HG03060 (cell line): ENCODE data around the gene APCDD1L.
"Not testable (repeated sequence)": the region's sequence is repeated elsewhere in the genome, so short reads cannot be mapped to it uniquely, and the experiment has no call there.

Experiments
- ATAC-seq: cut with Tn5 transposase; IDR thresholded peaks from one replicate; pipeline ENCODE4 v1.9.1; 2021; ENCODE audit warnings: low read depth, moderate number of reproducible peaks; ENCODE audit not compliant: unreplicated experiment

Gene APCDD1L

DNA sequence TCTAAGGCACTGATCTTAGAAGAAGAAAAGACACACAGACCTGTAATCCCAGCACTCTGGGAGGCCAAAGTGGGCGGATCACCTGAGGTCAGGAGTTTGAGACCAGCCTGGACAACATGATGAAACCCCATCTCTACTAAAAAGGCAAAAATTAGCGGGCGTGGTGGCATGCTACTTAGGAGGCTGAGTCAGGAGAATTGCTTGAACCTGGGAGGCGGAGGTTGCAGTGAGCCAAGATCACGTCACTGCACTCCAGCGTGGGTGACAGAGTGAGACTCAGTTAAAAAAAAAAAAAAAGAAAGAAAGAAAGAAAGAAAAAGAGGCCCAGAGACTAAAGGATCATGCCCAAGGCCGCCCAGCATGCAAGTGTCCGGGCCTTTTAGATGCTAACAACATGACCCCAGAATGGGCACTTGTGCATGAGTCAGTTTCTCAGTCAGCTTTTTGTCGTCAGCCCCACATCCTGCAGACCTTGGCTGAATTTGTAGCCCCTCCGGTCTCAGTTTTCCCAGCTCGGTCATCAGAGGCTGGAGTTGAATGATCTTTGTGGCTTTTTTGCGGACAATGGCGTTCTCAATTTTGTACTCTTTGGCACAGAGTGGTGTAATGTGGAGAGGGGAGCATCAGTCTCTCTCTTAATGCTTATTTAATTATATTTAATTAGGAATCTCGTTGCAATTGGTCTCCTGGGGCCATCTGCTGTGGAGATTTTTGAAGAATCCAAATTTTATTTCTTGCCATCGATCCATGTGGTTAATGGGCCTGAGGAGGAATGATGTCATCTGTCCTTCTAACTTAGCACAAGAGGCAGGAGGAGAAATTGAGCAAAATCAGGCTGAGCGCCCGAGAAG lies 30.6 kb upstream of the APCDD1L start:
- no peak for ATAC-seq

DNA sequence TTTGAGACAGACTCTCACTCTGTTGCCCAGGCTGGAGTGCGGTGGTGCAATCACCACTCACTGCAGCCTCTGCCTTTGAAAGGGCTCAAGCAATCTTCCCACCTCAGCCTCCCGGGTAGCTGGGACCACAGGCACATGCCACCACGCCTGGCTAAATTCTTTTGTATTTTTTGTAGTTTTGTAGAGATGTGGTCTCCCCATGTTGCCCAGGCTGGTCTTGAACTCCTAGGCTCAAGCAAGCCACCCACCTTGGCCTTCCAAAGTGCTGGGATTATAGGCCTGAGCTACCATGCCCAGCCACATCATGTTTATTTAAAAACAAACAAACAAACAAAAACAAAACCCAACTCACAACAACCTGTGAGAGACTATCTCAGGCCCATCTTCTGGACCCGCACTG lies 29.7 kb upstream of the APCDD1L start:
- no peak for ATAC-seq

DNA sequence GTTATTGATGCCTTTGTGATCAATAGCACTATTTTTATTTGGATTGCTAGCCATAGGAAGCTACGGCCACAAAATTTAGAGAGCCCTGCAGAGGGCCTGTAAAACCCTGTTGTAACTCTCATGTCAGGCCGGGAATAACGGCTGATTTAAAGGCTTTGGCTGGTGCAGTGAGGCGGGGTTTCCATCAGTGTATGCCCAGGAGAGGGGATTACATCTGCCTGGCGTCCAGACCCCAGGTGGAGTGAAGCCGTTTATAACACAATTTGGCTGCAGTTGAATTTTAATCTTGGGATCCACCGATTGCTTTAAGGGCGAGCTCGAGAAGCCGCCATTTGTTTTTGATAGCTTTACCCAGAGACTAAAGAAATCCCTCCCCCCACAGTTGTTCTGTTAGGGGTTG lies 29.1 kb upstream of the APCDD1L start:
- ATAC-seq: no peak

DNA sequence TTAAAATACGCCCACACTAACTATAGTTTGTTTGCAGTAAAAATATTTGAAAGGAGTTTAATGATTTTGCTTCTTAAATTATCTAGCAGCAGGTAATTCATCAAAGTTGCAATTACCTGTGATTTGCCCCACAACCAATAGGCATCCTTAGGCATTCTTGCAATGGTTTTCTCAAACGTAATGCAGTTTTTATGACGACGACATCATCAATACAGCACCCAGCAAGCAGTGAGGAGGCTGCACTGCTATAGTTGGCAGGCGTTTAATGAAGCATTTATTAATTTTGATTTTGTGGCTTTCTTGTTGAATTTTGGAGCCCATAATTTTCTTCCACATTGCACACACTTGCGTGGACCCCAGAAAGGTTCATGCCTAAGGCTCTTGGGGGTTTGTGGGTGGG lies 28.1 kb upstream of the APCDD1L start:
- no peak for ATAC-seq

DNA sequence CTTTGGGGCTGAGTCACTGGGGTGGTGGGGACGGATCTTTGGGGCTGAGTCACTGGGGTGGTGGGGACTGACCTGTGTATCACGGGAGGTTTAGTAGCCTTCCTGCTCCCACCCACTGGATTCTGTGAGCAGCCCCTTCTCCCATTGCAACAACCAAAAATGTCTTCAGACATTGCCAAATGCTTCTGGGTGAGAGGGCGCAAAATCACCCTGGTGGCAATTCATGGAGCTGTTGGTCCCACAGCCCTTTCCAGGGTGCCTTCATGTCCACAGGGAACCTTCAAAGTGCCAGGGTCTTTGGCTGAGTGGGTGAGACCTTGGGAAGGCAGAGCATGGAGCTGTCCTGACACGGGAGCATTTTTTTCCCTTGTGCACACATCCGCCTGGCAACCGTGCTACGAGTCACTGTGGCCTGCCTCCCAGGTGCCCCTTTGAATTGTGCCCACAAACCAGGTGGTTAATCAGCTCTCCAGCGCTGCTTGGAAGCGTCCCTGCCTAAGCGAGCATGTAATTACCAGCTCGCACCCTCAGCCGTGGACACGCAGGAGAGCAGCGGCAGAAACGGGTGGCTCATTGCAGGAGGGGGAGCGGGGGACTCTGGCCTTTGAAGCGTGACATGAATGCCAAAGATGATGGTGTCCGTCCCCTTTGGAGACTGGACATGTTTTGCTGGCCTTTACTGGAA lies 27.4 kb upstream of the APCDD1L start:
- no peak for ATAC-seq

DNA sequence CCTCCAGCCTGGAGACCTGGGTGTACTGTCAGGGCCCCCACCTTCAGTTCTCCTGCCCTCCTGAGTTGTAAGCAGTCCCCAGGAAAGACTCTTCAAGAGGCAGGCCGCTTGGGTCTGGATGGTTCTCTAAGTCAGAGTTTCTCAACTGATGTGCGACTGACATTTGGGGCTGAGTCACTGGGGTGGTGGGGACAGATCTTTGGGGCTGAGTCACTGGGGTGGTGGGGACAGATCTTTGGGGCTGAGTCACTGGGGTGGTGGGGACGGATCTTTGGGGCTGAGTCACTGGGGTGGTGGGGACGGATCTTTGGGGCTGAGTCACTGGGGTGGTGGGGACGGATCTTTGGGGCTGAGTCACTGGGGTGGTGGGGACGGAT lies 26.8 kb upstream of the APCDD1L start:
- ATAC-seq: not testable (repeated sequence)

DNA sequence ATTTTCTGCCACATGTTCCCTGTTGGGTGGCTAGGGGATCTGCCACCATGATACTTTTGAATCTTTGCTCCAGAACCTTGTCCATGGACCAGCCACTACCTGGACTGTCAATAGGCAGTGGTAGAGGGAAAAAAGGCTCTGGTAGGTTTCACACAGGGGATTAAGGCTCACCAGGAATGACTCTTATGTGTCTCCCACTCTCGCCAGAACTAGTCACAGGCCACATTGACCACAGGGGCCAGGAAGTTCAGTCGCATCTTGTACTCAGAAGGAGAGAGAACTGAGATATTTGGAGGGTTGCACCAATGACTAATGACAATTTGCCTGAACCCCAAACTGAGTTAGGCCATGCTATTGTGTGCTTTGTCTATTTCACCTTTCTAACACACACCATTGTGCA lies 23.6 kb upstream of the APCDD1L start:
- no peak for ATAC-seq

DNA sequence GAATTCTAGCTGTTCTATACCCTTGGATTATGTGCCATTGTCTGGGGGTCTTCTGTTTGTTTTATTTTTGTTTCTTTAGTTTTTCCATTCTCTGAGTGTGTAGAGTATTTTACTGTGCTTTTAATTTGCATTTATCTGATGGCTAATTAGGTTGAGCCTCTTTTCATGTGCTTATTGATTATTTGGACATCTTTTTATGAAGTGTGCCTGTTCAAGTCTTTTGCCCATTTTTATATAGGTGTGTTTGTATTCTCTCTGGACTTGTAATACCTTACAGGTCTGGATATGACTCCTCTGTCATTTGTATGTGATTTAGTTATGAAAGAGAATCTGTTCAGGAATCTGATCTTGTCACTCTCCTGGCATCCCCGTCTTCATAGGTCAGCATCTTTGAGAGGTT lies 22.6 kb upstream of the APCDD1L start:
- ATAC-seq: no peak

DNA sequence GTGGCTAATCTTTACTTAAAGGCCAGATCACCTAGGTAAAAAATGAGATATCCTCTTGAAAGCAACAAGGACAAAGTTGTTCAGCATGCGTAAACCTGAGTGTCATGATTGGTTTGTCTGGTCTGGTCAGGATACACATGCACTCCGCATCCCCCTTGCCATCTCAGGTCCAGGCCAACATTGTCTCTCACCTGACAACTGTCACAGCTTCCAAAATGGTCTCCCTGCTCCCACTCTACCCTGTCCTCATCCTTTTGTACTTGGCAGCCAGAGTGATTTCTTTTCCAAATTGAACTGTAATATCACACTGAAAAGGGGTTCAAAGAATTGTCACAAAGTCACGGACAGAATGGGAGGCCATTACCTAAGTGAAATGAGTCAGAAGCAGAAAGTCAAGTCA lies 21.1 kb upstream of the APCDD1L start:
- no peak for ATAC-seq

DNA sequence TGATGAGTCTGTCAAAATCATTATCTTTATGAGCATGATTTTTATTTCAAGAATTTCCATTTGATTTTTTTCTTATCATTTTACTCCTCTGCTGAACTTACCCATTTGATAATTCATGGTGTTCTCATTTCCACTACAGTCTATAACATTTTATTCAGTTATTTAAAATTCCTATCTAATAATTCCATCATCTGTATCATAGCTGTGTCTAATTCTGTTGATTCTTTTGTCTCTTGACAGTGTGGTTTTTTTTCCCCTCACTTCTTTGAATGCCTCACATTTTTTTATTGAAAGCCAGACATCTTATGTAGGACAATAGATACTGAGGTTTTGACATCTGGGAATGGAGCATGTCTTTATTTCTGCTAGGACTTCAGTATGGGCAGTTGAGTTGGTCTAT lies 16.5 kb upstream of the APCDD1L start:
- ATAC-seq: no peak

DNA sequence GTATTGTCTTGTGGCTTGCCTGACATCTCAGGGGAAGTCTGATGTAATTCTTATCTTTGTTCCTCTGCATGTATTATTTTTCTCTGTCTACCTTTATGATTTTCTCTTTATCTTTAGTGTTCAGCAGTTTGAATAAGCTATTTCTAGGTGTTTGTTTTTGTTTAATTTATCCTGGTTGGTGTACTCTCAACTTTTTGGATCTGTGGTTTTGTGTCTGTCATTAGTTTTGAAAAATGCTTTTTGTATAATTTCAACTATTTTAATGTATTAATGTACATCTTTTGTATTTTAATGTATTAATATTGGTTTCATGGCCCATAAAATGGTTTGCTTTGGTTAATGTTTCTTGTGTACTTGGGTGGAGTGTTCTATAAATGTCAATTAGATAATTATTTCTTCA lies 15.9 kb upstream of the APCDD1L start:
- no peak for ATAC-seq

DNA sequence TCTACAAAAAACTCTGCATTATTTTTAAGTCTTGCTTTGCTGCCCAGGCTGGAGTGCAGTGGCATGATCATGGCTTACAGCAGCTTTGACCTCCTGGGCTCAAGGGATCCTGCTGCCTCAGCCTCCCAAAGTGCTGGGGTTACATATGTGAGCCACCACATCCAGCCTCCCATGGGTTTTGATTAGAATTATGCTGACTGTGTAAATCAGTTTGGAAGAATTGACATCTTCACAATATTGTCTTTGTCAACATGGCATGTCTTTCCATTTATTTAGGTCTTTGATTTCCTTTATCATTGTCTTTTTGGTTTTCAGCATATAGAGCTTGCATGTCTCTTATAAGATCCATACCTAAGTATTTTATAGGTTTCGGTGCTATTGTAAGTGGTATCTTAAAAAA lies 13.2 kb upstream of the APCDD1L start:
- ATAC-seq: no peak

DNA sequence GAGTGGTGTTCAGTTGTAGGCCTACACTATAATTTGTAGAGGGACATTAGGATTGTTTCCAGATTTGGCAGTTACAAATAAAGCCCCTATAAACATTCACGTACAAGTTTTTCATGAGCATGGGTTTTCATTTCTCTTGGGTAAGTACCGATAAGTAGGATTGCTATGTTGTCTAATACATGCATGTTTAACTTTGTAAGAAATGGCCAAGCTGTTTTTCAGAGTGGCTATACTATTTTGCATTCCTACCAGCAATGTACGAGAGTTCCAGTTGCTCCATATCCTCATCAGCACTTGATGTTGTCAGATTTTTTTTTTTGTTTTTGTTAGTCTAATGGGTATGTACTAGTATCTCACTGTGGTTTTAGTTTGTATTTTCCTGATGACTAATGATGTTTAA lies 11.2 kb upstream of the APCDD1L start:
- no peak for ATAC-seq

DNA sequence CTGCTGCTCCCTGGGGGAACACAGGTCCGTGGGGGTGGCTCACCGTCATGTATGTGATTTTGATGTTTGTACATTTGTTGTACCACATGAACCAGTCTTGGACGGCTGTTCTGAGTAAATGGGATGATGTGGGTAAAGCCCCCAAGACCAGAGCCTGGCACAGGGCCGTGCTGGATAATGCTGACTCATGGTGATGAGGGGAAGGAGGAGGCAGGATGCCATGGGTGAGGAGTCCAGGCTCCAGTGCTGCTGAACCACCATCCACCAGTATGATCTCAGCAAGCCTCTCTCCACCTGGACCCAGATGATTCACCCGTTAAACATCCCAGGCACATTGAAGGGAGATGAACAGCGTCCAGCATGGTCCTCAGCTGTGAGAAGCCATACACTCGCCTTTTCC lies 9.6 kb upstream of the APCDD1L start:
- no peak for ATAC-seq

DNA sequence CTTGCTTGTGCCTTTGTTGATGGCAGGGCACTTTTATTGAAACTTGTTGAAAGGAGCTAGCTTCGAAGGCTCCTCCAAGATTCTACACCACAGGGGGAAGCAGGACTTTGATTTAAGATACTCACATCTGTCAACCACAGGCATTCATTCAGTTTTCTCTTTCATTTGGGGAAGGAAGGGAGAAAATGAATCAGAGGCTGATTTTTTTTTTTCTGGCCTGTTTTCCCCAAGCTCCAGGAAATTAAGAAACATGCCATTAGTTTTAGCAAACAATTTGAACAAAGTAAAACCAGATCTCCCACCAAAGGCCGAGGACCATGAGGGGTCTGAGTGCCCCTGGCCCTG lies 8.7 kb upstream of the APCDD1L start:
- no peak for ATAC-seq

DNA sequence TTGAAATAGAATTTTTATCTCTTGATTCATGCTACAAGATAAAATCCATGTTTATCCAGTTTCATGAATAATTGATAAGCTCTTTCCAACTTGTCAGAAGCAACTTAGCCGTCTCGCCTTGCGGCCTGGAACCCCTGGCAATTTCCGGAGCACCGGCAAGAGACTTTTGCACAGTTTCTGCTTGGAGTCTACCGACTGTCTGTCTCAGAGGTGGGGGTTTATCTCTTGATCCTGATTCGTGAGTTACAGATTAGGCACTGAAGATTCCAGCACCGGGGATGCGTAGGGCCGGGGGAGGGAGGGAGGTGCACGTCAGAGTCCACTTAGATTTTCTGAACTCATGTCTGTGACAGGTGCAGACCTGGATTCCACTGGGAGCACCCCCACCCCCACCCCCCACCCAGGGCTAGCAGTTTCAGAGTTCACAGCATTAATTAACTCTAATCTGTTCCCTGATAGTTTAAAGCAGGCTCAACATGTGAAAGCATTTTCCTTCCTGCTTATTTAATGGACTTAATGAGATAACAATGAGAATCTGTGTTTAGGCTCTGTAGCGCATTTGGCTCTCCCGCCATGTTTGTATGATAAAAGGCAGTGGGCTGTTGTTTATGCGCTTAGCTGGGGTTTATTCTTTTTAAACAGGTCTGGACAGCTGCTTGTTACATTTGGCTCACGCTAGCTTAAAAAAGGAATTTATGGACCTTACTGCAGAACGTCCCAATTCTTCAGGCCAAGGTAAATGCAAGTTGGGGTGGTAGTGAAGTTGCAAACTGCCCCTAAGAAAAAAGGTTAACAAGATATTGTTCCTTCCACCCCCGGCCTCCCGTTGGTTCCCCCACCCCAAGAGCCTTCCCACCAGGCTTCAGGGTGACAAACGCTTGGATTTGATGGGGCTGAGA lies 8.1 kb upstream of the APCDD1L start:
- ATAC-seq: no peak

DNA sequence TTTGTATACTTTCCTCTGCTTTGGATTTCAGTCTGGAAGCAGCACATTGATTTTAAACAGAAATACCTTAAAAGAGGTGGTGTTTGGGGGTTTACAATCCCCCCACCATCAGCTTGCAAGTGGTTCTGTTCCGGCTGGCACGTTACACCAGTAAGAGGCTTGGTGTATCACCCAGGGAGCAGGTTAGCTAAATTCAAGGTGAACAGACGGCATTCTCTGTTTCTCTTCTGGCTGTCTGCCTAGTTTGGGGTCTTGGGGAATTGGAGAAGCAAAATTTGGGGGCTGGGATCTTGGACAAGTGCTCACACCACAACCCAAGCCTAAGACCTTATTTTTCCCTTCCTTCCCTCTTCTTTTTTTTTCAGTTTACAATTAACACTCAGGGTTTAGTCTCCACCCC lies 7.5 kb upstream of the APCDD1L start:
- ATAC-seq: no peak

DNA sequence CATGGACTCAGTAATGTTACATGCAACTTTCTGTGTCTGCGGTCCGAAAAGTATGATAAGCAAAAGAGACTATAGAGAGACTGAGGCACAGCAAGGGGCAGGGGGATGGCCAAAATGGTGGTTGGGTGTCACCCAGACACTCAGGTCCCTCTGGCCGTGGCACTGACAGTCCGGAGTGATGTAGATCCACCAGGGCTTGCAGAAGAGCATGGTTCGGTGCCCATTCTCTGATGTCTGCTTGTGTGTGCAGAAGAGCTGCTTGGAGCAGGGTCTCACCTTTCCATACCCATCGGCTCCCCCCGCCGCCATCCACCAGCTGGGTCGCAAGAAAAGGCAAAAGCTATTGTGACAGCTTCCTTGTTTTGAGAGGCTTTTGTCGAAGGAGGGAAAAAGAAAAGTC lies 6.6 kb upstream of the APCDD1L start:
- no peak for ATAC-seq

DNA sequence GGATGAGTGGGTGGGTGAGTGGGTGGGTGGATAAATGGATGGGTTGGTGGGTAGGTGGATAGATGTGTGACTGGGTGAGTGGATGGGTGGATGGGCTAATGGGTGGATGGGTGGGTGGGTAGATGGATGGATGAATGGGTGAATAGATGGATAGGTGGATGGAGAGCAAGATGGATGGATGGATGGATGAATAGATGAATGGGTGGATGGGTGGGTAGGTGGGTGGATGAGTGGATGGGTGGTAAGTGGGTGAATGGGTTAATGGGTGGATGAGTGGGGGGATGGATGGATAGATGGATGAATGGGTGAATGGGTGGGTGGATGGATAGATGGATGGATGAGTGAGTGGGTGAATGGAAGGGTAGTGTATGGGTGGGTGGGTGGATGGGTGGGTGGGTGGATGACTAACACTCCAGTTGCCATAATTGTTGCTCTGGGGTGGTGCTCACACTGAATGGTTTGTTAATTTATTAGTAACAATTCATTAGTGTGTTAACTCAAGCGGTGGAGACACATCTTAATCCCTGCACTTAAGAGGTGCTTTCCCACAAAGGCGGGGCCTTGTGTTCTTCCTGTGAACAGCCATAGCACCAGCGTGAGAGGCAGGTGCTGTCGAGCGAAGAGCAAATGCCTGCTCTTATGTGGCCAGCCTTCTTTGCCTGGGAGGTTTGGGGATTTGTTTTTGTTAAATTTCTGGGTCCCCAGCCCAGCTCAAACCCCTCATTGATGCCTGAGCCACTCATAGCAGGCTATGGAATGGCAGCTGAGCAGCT lies 4.9 kb upstream of the APCDD1L start:
- no peak for ATAC-seq

DNA sequence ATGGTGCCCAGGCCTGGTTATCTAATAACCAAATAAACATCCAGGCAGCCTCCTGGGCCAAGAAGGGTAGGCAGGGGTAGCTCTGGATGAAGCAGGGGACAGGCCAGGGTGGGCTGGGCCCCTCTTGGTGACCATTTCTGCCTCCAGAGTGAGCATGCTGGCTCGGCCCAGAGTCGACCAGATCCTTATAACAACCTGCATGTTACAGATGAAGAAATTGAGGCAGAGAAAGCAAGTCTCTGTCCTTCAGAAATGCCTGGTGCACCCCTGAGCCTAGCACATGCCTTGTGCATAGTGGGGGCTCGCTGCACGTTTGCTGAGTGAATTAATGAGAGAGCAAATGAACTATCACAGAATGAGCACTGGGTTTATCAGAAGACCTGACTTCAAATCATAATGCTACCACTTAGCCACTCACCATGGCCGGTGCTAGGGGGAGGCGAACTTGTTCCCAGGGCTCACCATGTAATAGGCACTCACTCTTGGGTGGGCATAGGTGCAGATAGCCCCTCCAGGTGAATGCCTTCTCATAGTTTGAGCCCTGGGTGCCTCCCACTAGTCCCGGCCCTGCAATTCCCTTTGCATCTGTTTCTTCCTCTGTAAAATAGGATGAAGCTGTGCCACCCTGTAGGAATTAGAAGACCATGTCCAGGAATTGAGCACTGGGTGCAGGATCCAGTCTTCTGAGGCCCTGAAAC lies 3.8 kb upstream of the APCDD1L start:
- no peak for ATAC-seq
